GM12892 (cell line): Measurements from ENCODE around the gene FOXB1.

Experiments used
- POLR2A ChIP-seq: IDR thresholded peaks from 2 replicates; pipeline ENCODE4 v1.6.1; 2011; ENCODE audit warnings: low read depth, low read length, control low read depth
- POLR2AphosphoS5 ChIP-seq: IDR thresholded peaks from 2 replicates; pipeline ENCODE4 v1.6.1; 2011; ENCODE audit warnings: low read depth, low read length, control low read depth

DNA sequence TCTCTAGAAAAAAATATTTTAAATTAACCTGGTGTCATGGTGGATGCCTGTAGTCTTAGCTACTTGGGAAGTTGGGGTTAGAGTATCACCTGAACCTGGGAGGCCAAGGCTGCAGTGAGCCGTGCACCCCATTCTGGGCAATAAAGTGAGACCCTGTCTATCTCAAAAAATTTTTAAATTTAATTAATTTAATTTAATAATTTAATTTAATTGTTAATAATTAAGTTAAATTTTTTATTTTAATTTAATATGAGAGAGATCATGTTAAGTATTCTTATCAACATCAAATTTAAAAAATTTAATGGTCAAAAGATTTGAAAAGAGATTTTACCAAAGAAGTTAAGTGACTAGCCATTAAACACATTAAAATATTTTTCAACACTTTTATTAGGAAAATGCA, 40.8 kb upstream of the FOXB1 start:
- TF ChIP-seq POLR2A (no peak), POLR2AphosphoS5 (no peak)
